ENCODE results near the gene BHLHA9. TPM values are rescaled to one million over a fixed set of nuclear protein-coding genes. Genes with fewer than 3 reads are reported as not detected.

The BHLHA9 gene
- total RNA-seq, 3 donors from 2014 or later (not counting 1 experiment from before 2014, with no cell fraction given): not detected

GRCh38 chr17:1294157-1294717 lies 24.0 kb downstream of the BHLHA9 start:
- H3K4me1 ChIP-seq (ENCODE audit: control insufficient read depth, insufficient read depth, low read length): peaks cover 71% of the 10 kb centered on the region
- Mint-ChIP-seq H3K4me3 (peak overlapping the region; percentile 88), H3K27me3 (ENCODE audit: low read depth in 2 of 2) (peaks cover 0 to 6% of the 10 kb centered on the region in 2 donors), H3K36me3 (no peaks in the 10 kb centered on the region), H3K4me1 (peaks cover 56 to 75% of the 10 kb centered on the region in 2 donors), H3K9me3 (no peaks in the 10 kb centered on the region), H3K27ac (peak overlapping the region; percentile 95 to 97)
- ATAC-seq (peak; percentile 94 to 99 (median 94)), DNase-seq (peak; percentile 83 to 95)
- H3K4me3 ChIP-seq (ENCODE audit: low read length): no peak overlapping the region
- H3K36me3 ChIP-seq (ENCODE audit: control insufficient read depth, insufficient read depth, low read length): no peaks in the 10 kb centered on the region
- TF ChIP-seq CTCF (IDR thresholded peaks at IDR 0.05): no peak
- H3K9me3 ChIP-seq (ENCODE audit: control insufficient read depth, insufficient read depth, low read length): no peaks in the 10 kb centered on the region
- peak overlapping the region; percentile 72 for H3K27ac ChIP-seq (ENCODE audit: low read length)
- 9% methylated on average over 11 of the region's 12 CpGs for WGBS (ENCODE audit: insufficient coverage)
- H3K27me3 ChIP-seq (ENCODE audit: control insufficient read depth, insufficient read depth, low read length): peaks cover 10% of the 10 kb centered on the region
- intact Hi-C loops (cut with micrococcal nuclease): loop anchor here (1.0 kb wide), 2 partner anchors 8 to 26 kb away; no protein-coding TSS in a partner anchor

- H3K4me1 ChIP-seq (ENCODE audit: control insufficient read depth, insufficient read depth, low read length): peaks cover 49% of the 10 kb centered on the region
- Mint-ChIP-seq H3K4me3 (no peak overlapping the region), H3K4me1 (peaks cover 23 to 59% of the 10 kb centered on the region in 2 donors), H3K36me3 (no peaks in the 10 kb centered on the region), H3K27me3 (ENCODE audit: low read depth in 2 of 2) (peaks cover 0 to 9% of the 10 kb centered on the region in 2 donors), H3K9me3 (no peaks in the 10 kb centered on the region), H3K27ac (no peak overlapping the region)
- no peaks in the 10 kb centered on the region for H3K9me3 ChIP-seq (ENCODE audit: control insufficient read depth, insufficient read depth, low read length)
- 29% methylated on average over 24 of the region's 24 CpGs for WGBS (ENCODE audit: insufficient coverage)
- no peak overlapping the region for H3K4me3 ChIP-seq (ENCODE audit: low read length)
- peaks cover 10% of the 10 kb centered on the region for H3K27me3 ChIP-seq (ENCODE audit: control insufficient read depth, insufficient read depth, low read length)
- DNase-seq (peak in 1 of 2 donors; percentile 67), ATAC-seq (no peak)
- no peaks in the 10 kb centered on the region for H3K36me3 ChIP-seq (ENCODE audit: control insufficient read depth, insufficient read depth, low read length)
- TF ChIP-seq CTCF (IDR thresholded peaks at IDR 0.05): no peak
- H3K27ac ChIP-seq (ENCODE audit: low read length): no peak overlapping the region
- intact Hi-C loops (cut with micrococcal nuclease): loop anchor here (5.0 kb wide), 1 partner anchor 96 kb away; no protein-coding TSS in a partner anchor
Measured at GRCh38 chr17:1298606-1299005, 28.4 kb downstream of the BHLHA9 start.

GRCh38 chr17:1299552-1300370 lies 29.5 kb downstream of the BHLHA9 start:
- DNase-seq: no peak
- H3K27me3 ChIP-seq (ENCODE audit: control insufficient read depth, insufficient read depth, low read length): peaks cover 10% of the 10 kb centered on the region

More at GRCh38 chr17:1299552-1300370, 29.5 kb downstream of the BHLHA9 start:
- no peak for TF ChIP-seq CTCF (IDR thresholded peaks at IDR 0.05)
- no peak for ATAC-seq
- Histone ChIP-seq H3K36me3 (ENCODE audit: control insufficient read depth, insufficient read depth, low read length) (no peaks in the 10 kb centered on the region), H3K27ac (ENCODE audit: low read length) (no peak overlapping the region), H3K4me1 (ENCODE audit: control insufficient read depth, insufficient read depth, low read length) (peaks cover 37% of the 10 kb centered on the region), H3K4me3 (ENCODE audit: low read length) (no peak overlapping the region), H3K9me3 (ENCODE audit: control insufficient read depth, insufficient read depth, low read length) (no peaks in the 10 kb centered on the region)
- H3K36me3 Mint-ChIP-seq: no peaks in the 10 kb centered on the region
- no peak overlapping the region for H3K27ac Mint-ChIP-seq
- 82% methylated on average over 22 of the region's 22 CpGs for WGBS (ENCODE audit: insufficient coverage)
- intact Hi-C loops (cut with micrococcal nuclease): loop anchor here (5.0 kb wide), 1 partner anchor 97 kb away; no protein-coding TSS in a partner anchor
- no peak overlapping the region for H3K4me3 Mint-ChIP-seq
- H3K4me1 Mint-ChIP-seq: peaks cover 12 to 47% of the 10 kb centered on the region in 2 donors
- no peaks in the 10 kb centered on the region for H3K9me3 Mint-ChIP-seq
- peaks cover 0 to 9% of the 10 kb centered on the region in 2 donors for H3K27me3 Mint-ChIP-seq (ENCODE audit: low read depth in 2 of 2)

Measured in natural killer cell (primary cell).